T-helper 1 cell (primary cell): ENCODE measurements around the gene P3R3URF.

Experiments
- DNase-seq, 5 donors: peaks; one replicate each; pipeline ENCODE4 v3.0.0-alpha.2; 2012 to 2020

The P3R3URF gene

DNA sequence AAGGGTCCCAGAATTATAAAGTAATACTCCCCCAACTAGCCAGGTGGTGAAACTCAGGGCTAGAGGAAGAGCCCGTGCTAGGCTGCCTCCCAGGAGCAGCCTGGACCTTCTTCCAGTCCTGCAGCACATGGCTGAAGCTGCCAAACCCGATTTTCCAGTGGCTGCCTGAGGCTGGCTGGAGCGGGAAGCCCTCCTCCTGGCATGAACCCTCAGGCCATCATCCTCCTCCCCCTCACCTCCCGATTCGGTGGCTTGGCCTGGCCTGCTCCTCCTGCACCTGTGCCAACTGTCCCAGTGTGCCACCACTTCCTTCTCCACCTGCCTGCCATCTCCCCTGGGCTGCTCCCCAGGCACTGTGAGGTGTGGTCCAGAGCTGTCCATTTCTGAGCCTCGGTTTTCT is 4.4 kb downstream of the P3R3URF start:
- DNase-seq, result no peak

- no peak for DNase-seq
These were observed 4.9 kb downstream of the P3R3URF start for GRCh38 chr1:46171351-46171750.

GRCh38 chr1:46169811-46170454 is 6.4 kb downstream of the P3R3URF start:
- no peak for DNase-seq

DNA sequence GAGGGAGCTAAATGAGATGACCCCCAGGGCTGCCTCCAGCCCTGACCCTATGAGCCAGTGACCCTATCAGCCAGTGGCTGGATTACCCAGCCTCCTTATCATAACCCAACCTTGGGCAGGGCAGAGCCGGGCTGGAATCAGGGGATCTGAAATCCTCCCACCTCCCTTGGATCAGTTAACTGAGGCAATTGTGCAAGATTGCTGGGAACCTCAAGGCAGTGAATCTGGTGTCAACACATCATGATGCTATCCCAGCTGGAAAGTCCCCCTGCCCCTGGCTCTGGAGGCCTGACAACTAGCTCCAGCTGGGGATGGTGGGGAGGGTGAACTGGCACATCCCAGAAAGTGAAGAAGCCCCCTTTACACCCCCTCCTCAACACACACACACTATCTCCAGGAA is 7.8 kb downstream of the P3R3URF start:
- DNase-seq, result no peak

- peak in 3 of 5 donors; percentile 12 to 58 (median 27) for DNase-seq
These were observed 9.5 kb downstream of the P3R3URF start for GRCh38 chr1:46166521-46167462.

DNA sequence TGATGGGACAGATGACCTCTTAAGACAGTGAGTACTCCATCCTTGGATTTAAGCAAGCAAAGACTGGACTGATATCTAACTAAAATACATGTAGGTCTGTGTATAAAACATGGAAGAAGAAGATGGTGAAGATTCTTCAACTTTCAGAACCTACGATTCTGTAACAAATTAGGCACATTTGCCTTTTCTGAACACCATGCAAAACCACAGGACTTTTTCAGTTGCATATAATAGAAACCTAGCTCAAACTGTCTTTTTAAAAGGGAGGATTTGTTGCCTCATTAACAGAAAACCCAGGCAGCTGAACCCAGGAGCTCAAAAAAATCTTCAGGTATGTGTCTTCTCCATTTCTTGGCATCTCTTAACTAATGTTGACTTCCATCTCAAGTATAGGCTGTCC is 16.1 kb downstream of the P3R3URF start:
- no peak for DNase-seq

- DNase-seq, result no peak
These were observed 16.8 kb downstream of the P3R3URF start for GRCh38 chr1:46159516-46159915.

DNA sequence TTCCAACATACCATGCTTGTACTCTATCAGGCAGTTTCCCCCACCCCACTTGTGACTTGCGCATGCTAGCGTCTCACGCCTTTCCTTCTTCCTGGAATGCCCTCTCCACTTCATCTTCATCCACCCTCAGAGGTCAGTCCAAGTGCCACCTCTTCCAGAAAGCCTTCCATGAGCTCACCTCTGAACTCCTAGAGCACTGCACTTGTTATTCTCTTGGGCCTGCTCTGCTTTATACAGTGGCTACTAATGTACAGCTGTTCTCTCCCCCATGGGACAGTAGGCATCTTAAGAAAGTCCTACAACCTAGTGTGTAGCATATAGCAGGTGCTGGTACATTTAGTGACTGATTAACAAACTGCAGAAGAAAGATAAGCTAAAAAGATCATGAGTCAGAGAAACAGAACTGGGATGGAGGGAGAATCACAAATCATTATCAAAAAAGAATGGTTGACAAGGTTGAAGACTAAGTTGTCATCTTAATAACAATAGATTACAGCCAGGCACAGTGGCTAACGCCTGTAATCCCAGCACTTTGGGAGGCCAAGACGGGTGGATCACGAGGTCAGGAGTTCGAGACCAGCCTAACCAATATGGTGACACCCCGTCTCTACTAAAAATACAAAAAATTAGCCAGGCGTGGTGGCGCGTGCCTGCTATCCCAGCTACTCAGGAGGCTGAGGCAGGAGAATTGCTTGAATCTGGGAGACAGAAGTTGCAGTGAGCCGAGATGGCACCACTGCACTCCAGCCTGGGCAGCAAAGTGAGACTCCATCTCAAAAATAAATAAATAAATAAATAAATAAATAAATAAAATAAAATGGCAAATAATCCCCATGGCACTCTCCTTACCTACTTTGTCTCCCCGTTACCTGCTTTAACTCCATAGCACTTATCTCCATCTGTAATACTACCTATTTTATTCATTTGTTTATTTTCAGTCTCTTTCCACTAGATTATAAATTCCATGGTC is 17.7 kb downstream of the P3R3URF start:
- DNase-seq, result no peak

DNA sequence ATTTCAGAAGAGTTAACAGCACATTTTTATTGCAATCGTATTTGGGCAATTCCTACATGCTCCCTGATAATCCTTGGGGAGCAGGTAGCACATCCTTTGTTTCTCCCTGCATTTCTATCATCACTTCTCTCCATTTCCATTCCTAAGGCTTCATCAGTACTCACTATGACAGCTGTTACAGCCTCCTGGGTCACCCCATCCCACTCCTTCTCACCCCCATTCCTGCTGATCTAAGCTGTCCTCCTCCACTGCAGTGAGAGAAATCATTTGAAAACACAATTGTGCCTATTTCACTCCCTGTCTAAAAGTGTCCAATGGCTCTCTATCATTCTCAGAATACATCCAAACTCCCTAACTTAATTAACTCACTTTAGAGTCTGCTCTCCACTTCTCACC is 18.4 kb downstream of the P3R3URF start:
- DNase-seq, result no peak

GRCh38 chr1:46153732-46154131 is 22.6 kb downstream of the P3R3URF start:
- DNase-seq, result no peak

GRCh38 chr1:46153228-46153627 is 23.1 kb downstream of the P3R3URF start:
- DNase-seq, result no peak

GRCh38 chr1:46152016-46152415 is 24.3 kb downstream of the P3R3URF start:
- no peak for DNase-seq

GRCh38 chr1:46150085-46150484 is 26.2 kb downstream of the P3R3URF start:
- DNase-seq, result no peak

DNA sequence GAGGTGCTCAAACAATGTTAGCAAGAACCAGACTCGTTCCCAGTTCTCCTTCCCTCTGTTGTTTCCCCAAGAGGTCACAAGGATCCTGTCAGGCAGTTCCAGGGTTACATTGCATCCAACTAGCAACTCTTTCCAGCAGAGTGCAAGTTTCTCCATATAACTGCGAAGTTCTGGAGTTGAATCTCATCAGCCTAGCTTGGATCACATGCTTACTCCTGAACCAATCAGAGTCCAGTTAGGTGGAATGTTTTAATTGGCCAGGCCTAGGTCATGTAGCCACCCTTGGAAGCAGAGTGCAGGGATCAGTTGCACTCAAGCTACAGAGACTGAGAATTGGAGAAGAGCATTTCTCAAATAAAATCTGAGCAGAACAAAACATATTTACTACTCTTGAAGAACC is 28.0 kb downstream of the P3R3URF start:
- no peak for DNase-seq

- no peak for DNase-seq
These were observed 38.4 kb downstream of the P3R3URF start for GRCh38 chr1:46137916-46138315.

DNA sequence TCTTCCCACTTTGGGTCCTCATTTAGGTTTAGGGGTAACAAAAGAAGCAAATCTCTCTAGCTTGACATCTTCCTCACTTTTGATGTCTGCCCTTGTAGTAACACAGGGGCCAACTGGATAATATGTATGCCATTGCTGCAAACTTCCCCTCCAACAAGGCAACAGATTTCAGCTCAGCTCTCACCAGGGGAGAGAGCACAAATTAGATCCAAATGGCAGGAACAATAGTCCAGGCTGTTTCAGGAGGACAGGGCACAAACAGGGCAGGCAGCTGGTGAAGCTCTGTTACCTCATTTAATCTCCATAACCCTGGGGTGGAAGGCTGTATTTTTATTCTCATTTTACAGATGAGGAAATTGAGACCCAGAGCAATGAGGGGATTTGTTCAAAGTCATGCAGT is 39.6 kb downstream of the P3R3URF start:
- no peak for DNase-seq

GRCh38 chr1:46134660-46135331 is 41.5 kb downstream of the P3R3URF start:
- DNase-seq, result no peak

DNA sequence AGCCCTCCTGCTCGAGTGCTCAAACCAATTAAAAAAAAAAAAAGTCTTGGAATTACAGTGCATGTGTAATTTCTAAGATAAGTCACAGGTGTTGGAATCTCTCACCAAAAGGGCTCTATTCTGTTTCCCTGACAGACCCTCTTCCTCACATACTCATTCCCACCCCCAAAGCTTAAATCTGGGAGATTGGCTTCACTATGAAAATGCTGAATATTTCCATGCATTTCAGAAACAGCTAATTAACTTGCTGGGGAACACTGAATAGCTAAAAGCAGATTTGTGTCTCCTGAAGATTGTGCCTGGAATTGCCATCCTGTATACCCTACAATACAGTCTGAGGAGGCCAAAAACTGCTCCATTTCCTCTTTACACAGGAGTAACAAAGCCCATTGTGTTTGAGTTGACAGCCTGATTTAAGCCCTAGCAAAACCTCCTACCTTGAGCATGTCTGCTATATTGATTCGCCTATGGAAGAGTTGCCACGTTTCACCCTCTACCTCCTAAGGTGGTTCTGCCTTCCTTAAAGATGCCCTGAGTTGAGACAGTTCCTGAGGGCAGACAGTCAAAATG is 42.4 kb downstream of the P3R3URF start:
- DNase-seq, result no peak

- no peak for DNase-seq
These were observed 43.1 kb downstream of the P3R3URF start for GRCh38 chr1:46133181-46133658.

GRCh38 chr1:46132529-46133180 is 43.6 kb downstream of the P3R3URF start, which contains the start of gene PIK3R3:
TSS of gene PIK3R3 (minus strand) at chr1:46132629. CDS start at chr1:46131952, 677 bp downstream.
- peak; percentile 62 to 96 (median 71) for DNase-seq
